Activated CD8-positive, alpha-beta memory T cell treated with anti-CD3 and anti-CD28 coated beads for 1 hour (primary cell): ENCODE measurements around the gene SETBP1.
"Not testable (repeated sequence)": the region's sequence is repeated elsewhere in the genome, so short reads cannot be mapped to it uniquely, and the experiment has no call there.

Experiments
- DNase-seq, 2 donors: peaks; one replicate each; pipeline ENCODE4 v3.0.0-alpha.2; 2020; ENCODE audit warnings: low read depth in 1 of 2; ENCODE audit errors: extremely low read depth in 1 of 2

Gene SETBP1

GRCh38 chr18:44704135-44704789, 23.6 kb downstream of the SETBP1 start:
- no peak for DNase-seq

DNA sequence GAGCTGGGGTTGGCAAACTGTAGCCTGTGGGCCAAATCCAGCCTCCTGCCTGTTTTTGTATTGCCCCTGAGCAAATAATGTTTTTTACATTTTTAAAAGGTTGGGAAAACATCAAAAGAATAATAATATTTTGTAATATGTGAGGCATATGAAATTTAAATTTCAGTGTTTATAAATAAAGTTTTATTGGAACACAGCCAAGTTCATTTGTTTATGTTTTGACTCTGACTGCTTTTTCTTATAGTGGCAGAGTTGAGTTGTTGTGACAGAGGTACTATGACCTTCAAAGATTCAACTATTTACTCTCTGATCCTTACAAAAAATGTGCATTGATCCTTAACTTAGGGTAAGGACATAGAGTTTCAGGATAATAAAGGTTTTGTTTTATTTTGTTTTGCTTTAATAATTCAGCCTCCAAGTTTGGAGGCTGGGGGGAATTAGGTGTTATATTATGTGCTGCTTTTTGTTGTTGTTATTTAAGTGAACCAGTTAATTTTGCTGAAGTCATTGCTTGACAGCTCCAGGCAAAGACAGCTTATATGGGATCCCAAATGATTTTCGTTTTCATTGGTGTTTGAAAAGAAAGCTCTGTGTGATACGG, 24.5 kb downstream of the SETBP1 start:
- no peak for DNase-seq

- DNase-seq, result no peak
Measured at GRCh38 chr18:44708451-44709083, 27.9 kb downstream of the SETBP1 start.

DNA sequence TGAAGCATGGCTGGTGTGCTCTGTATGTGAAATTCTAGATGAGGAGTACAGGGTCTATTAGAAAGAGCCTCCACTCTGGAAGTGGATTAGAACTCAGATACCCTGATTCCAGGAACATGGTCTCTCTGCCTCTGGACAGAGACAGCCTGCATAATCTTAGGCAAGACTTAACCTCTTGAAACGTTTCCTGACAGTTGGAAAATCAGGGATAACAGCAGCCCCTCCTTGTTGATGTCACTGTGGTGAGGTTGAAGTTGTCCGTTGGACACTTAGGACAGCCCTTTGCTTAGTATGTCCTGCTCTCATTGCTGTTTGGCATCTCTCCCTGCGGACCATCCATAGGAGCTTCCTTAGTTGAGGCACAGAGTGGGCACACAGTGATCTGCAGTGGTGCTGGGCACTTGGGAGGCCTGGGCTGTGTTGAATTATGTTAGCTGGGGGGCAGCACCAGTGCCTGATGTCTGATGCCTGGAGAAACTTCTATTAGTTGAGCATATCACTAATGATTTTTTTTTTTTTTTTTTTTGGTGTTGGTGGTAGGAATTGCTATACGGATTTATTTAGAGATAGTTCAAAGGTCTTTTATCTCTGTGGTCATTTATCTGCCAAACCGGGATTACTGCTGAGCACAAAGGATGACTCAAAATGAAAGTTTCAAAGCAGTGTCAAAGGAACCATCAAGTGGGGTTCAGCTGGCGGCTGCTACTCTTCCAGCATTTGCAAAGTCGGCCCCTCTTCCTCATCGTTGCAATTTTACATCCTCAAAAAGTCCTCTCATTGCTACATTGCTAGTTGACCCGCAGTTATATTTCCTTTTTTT, 28.8 kb downstream of the SETBP1 start:
- no peak for DNase-seq

- DNase-seq, result no peak
Measured at GRCh38 chr18:44710931-44711330, 30.2 kb downstream of the SETBP1 start.

DNA sequence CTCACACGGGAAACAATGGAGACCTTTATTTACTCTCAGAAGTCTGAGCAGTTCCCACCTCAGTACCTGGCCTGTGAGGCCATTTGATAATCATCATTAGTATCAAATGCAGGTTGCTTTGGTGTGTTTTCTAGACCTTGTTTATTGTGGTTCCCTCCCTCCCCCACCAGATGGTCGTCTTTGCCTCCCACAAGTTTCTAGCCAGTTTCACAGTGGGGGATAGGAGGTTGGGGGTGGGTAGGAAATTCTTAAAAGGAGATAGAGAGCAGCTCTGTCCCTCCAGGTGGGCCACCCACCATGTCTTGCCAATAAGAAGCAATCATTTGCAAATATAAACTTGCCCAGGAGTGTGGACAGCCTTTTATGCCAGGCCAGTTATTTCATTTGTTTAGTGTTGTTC, 31.3 kb downstream of the SETBP1 start:
- DNase-seq, result no peak

GRCh38 chr18:44713435-44713834, 32.7 kb downstream of the SETBP1 start:
- DNase-seq, result no peak

- DNase-seq, result no peak
Measured at GRCh38 chr18:44714376-44714775, 33.7 kb downstream of the SETBP1 start.

DNA sequence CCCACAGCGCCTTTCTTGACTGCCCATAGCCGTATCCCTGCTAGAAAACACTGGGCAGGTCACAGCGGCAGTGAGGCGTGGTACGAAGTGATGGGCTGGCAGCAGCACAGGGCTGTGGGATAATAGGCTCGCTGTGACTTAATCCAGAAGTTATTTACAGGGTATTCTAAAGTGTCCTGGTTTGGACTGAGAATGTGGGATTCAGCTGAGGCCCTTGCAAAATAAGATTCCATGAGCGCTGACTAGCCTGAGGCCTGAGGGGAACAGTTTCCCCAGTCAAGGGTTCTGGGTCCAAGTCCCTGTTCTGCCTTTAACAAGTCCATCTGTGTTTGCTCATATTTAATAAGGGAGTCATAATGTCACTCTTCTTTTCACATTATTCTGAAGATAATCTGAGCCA, 34.6 kb downstream of the SETBP1 start:
- DNase-seq, result no peak

DNA sequence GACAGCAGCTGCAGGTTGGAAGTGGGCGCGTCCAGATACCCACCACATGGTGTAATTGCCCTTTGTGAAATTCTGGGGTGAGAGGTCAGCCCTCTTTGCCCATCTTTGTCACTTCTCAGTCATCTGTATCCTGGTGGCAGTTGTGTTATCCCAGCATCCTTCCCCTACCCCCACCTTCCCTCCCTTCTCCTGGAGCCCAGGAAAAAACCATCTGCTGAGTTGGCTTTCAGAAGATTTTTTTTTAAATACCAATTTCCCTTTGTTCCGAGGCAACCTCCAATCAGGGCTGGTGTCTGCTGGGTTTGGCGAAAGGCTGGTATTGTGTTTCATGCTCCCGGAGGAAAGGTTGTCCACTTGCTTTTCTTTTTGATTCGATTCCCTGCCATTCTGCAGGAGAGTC, 35.2 kb downstream of the SETBP1 start:
- no peak for DNase-seq

DNA sequence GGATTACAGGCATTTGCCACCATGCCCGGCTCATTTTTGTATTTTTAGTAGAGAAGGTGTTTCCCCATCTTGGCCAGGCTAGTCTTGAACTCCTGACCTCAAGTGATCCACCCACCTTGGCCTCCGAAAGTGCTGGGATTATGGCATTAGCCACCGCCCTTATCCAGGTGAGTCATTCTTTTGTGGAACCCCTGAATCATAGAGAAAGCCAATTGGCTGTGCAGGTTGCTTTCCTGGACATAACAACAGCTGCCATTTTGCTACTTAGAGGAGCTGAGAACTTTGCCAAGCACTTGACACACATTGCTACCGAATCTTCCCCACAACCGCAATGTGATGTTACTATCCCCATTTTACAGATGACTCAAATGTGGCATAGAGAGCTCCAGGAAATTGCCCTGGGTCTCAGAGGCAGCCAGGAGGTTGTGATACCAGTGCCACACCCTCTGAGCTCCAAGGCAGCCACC, 36.0 kb downstream of the SETBP1 start:
- DNase-seq, result no peak

- no peak for DNase-seq
Measured at GRCh38 chr18:44719519-44720060, 38.9 kb downstream of the SETBP1 start.

DNA sequence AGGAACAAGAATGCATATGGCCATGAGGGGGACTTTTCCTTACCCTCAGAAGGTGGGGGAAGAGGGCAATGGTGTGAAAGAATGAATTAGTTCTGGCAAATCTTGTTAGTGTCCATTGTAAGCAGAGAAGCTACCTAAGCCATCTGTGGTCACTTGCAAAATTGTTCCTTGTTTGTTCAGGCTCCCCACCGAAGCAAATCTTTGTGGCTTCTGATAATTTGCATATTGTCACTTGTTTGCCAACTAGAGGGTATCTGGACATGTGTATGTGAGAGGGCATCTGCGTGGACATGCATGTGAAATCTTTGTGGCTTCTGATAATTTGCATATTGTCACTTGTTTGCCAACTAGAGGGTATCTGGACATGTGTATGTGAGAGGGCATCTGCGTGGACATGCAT, 41.1 kb downstream of the SETBP1 start:
- not testable (repeated sequence) for DNase-seq

DNA sequence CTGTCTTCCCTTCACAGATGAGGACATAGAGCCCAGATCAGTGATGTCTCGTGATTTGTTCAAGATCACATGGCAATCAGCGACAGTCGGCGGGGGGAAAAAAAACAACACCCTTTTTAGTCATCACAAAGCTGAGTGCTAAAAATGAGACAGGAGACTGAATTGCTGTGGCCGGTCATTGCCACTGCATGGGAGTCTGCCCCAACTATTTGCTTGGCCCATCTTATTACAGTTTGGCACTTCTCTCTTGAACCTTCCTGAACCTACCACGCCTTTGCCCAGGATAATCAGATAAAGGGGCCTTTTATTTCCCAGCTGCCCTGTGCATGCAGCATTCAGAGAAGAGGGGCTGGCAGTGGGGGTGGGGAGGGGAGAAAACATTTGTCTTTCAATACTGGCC, 42.7 kb downstream of the SETBP1 start:
- DNase-seq, result no peak

GRCh38 chr18:44724105-44724778, 43.6 kb downstream of the SETBP1 start:
- DNase-seq, result no peak

GRCh38 chr18:44725300-44726058, 44.8 kb downstream of the SETBP1 start:
- peak in 1 of 2 donors; percentile 38 for DNase-seq

- no peak for DNase-seq
Measured at GRCh38 chr18:44726059-44726421, 45.4 kb downstream of the SETBP1 start.

DNA sequence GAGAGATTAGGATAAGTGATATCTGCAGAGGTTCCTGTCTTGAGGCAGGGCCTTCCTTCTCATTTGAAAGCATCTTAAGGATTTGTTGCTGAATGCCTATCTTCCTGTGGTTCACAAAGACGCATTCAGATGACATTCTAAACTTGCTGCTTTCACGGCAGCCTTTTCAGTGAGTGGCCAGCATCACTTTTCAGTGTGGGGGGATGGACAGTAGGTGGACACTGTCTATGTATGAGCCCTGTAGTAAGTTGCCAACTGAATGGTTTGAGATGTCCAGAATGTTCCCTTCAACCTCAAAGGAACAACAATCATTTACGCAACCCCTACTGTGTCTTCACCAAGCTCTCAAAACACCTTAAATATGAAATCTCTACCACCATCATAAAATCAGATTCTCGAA, 46.6 kb downstream of the SETBP1 start:
- no peak for DNase-seq

- DNase-seq, result peak in 1 of 2 donors; percentile 14
Measured at GRCh38 chr18:44729631-44730101, 49.0 kb downstream of the SETBP1 start.
